Trophoblast cell (in vitro differentiated cells and primary cell): ENCODE results near the gene DOCK8.

ENCODE experiments used
- DNase-seq, 2 donors: peaks; one replicate each; pipeline ENCODE4 v3.0.0-alpha.2; 2016
- H2AFZ ChIP-seq: 2 replicates; pipeline ENCODE4 v1.6.1; 2013; ENCODE audit warnings: low read length, moderate library complexity, mild to moderate bottlenecking; ENCODE audit not compliant: insufficient read depth, poor library complexity
- H2AK5ac ChIP-seq: 2 replicates; pipeline ENCODE4 v1.6.1; 2013; ENCODE audit warnings: mild to moderate bottlenecking, low read length
- H2BK120ac ChIP-seq: 2 replicates; pipeline ENCODE4 v1.6.1; 2013; ENCODE audit warnings: low read length, mild to moderate bottlenecking, moderate library complexity; ENCODE audit not compliant: insufficient read depth, poor library complexity
- H2BK12ac ChIP-seq: 2 replicates; pipeline ENCODE4 v1.6.1; 2013; ENCODE audit warnings: mild to moderate bottlenecking, low read length, moderate library complexity
- H2BK5ac ChIP-seq: 2 replicates; pipeline ENCODE4 v1.6.1; 2013; ENCODE audit warnings: low read length, low read depth, moderate library complexity, mild to moderate bottlenecking; ENCODE audit not compliant: poor library complexity
- H3K14ac ChIP-seq: 2 replicates; pipeline ENCODE4 v1.6.1; 2013; ENCODE audit warnings: mild to moderate bottlenecking, low read length
- H3K18ac ChIP-seq: 2 replicates; pipeline ENCODE4 v1.6.1; 2013; ENCODE audit warnings: mild to moderate bottlenecking, low read length
- H3K23ac ChIP-seq: 2 replicates; pipeline ENCODE4 v1.6.1; 2013; ENCODE audit warnings: low read length
- H3K27ac ChIP-seq: 2 replicates; pipeline ENCODE4 v1.5.1; 2013; ENCODE audit warnings: low read depth, mild to moderate bottlenecking, inconsistent platforms, low read length, moderate library complexity
- H3K27me3 ChIP-seq: 2 replicates; pipeline ENCODE4 v1.6.1; 2013; ENCODE audit warnings: inconsistent platforms, mild to moderate bottlenecking, low read length, moderate library complexity; ENCODE audit not compliant: insufficient read depth
- H3K36me3 ChIP-seq, 2 experiments: 1 replicate in 1 of 2; 2 replicates in 1 of 2; pipeline ENCODE4 v1.6.1; 2013; ENCODE audit warnings: low read length in 2 of 2, mild to moderate bottlenecking in 2 of 2, moderate library complexity in 1 of 2; ENCODE audit not compliant: insufficient read depth in 2 of 2, control insufficient read depth in 1 of 2
- H3K4ac ChIP-seq: 2 replicates; pipeline ENCODE4 v1.6.1; 2013; ENCODE audit warnings: low read depth, mild to moderate bottlenecking, low read length, moderate library complexity
- H3K4me1 ChIP-seq, 2 experiments: 1 replicate in 1 of 2; 2 replicates in 1 of 2; pipeline ENCODE4 v1.6.1; 2013; ENCODE audit warnings: low read length in 2 of 2, mild to moderate bottlenecking in 2 of 2, moderate library complexity in 1 of 2; ENCODE audit not compliant: insufficient read depth in 2 of 2, control insufficient read depth in 1 of 2
- H3K4me2 ChIP-seq: 2 replicates; pipeline ENCODE4 v1.6.1; 2013; ENCODE audit warnings: inconsistent platforms, mild to moderate bottlenecking, low read length, moderate library complexity
- H3K4me3 ChIP-seq: 2 replicates; pipeline ENCODE4 v1.5.1; 2013; ENCODE audit warnings: mild to moderate bottlenecking, low read depth, low read length, inconsistent platforms
- H3K79me1 ChIP-seq: one replicate; pipeline ENCODE4 v1.6.1; 2013; ENCODE audit warnings: low read length
- H3K79me2 ChIP-seq: 2 replicates; pipeline ENCODE4 v1.6.1; 2013; ENCODE audit warnings: low read length, mild to moderate bottlenecking; ENCODE audit not compliant: control insufficient read depth, insufficient read depth, poor library complexity
- H3K9ac ChIP-seq: 2 replicates; pipeline ENCODE4 v1.6.1; 2013; ENCODE audit warnings: mild to moderate bottlenecking, low read length
- H3K9me3 ChIP-seq: 2 replicates; pipeline ENCODE4 v1.6.1; 2013; ENCODE audit warnings: low read depth, mild to moderate bottlenecking, control low read depth, inconsistent platforms, low read length; ENCODE audit not compliant: insufficient read depth
- H4K12ac ChIP-seq: 2 replicates; pipeline ENCODE4 v1.6.1; 2013; ENCODE audit warnings: low read depth, mild to moderate bottlenecking, low read length, moderate library complexity
- H4K8ac ChIP-seq: 2 replicates; pipeline ENCODE4 v1.6.1; 2013; ENCODE audit warnings: low read depth, mild to moderate bottlenecking, low read length, moderate library complexity
- H4K91ac ChIP-seq: one replicate; pipeline ENCODE4 v1.6.1; 2013; ENCODE audit warnings: low read depth, mild to moderate bottlenecking, low read length, moderate library complexity
- WGBS: extraction: QIAGEN DNeasy Blood & Tissue Kit; methylation state at CpG from one replicate; pipeline ENCODE4 v1.1.7; 2013; ENCODE audit warnings: missing lambda C conversion rate; ENCODE audit not compliant: insufficient read length, insufficient coverage; ENCODE audit errors: extremely low coverage; 5-methylcytosine and 5-hydroxymethylcytosine counted together

The DOCK8 gene

GRCh38 chr9:450561-450960 is 235.9 kb downstream of the DOCK8 start:
- no peak for DNase-seq
- Histone ChIP-seq H2BK5ac (no peak overlapping the region), H4K12ac (no peak overlapping the region), H3K79me1 (no peaks in the 10 kb centered on the region), H3K79me2 (no peaks in the 10 kb centered on the region), H4K8ac (no peak overlapping the region), H2BK12ac (no peak overlapping the region), H3K4me2 (no peak overlapping the region), H3K27me3 (no peaks in the 10 kb centered on the region), H3K4me1 (peaks cover 0 to 2% of the 10 kb centered on the region in 2 experiments), H2BK120ac (peak overlapping the region; percentile 38), H3K9ac (no peak overlapping the region), H4K91ac (no peak overlapping the region), H3K27ac (no peak overlapping the region), H3K36me3 (no peaks in the 10 kb centered on the region), H2AFZ (no peak overlapping the region), H3K4ac (no peak overlapping the region), H3K4me3 (no peak overlapping the region), H3K14ac (no peak overlapping the region), H2AK5ac (no peak overlapping the region), H3K23ac (no peak overlapping the region), H3K18ac (no peak overlapping the region), H3K9me3 (no peaks in the 10 kb centered on the region)
- no CpG with 5 or more reads among the region's 4 CpGs for WGBS

- no peaks in the 10 kb centered on the region for H3K79me1 ChIP-seq
- H3K27ac ChIP-seq: no peak overlapping the region
- no peak overlapping the region for H3K4me3 ChIP-seq
- H3K9ac ChIP-seq: no peak overlapping the region
- peaks cover 3% of the 10 kb centered on the region in 2 experiments for H3K4me1 ChIP-seq
- no peak overlapping the region for H3K23ac ChIP-seq
- H3K79me2 ChIP-seq: no peaks in the 10 kb centered on the region
- no peaks in the 10 kb centered on the region for H3K27me3 ChIP-seq
- H4K12ac ChIP-seq: no peak overlapping the region
- H2AFZ ChIP-seq: no peak overlapping the region
- H4K91ac ChIP-seq: no peak overlapping the region
- no peaks in the 10 kb centered on the region for H3K36me3 ChIP-seq
- H3K4ac ChIP-seq: no peak overlapping the region
- H2BK120ac ChIP-seq: no peak overlapping the region
- H3K18ac ChIP-seq: no peak overlapping the region
- no peak overlapping the region for H3K4me2 ChIP-seq
- no peak overlapping the region for H2AK5ac ChIP-seq
- H4K8ac ChIP-seq: no peak overlapping the region
- H2BK12ac ChIP-seq: no peak overlapping the region
- no peak overlapping the region for H3K14ac ChIP-seq
- no peak overlapping the region for H2BK5ac ChIP-seq
- no peaks in the 10 kb centered on the region for H3K9me3 ChIP-seq
- no CpG with 5 or more reads among the region's 3 CpGs for WGBS
- DNase-seq: no peak
These were observed 239.2 kb downstream of the DOCK8 start for GRCh38 chr9:453832-454231.

GRCh38 chr9:456365-456764 is 241.7 kb downstream of the DOCK8 start:
- Histone ChIP-seq H4K12ac (no peak overlapping the region), H3K4me1 (peaks cover 3 to 7% of the 10 kb centered on the region in 2 experiments), H4K91ac (no peak overlapping the region), H3K4ac (no peak overlapping the region), H4K8ac (no peak overlapping the region), H2AK5ac (no peak overlapping the region), H3K4me2 (peak overlapping the region; percentile 10), H2BK12ac (no peak overlapping the region), H3K27ac (no peak overlapping the region), H3K23ac (no peak overlapping the region), H3K4me3 (no peak overlapping the region), H3K14ac (no peak overlapping the region), H3K36me3 (no peaks in the 10 kb centered on the region), H2BK5ac (no peak overlapping the region), H2BK120ac (no peak overlapping the region), H2AFZ (no peak overlapping the region), H3K9ac (no peak overlapping the region), H3K27me3 (no peaks in the 10 kb centered on the region), H3K79me2 (no peaks in the 10 kb centered on the region), H3K79me1 (no peaks in the 10 kb centered on the region), H3K18ac (no peak overlapping the region), H3K9me3 (no peaks in the 10 kb centered on the region)
- no CpG with 5 or more reads among the region's 6 CpGs for WGBS
- peak; percentile 57 to 82 for DNase-seq

- no peak overlapping the region for H2BK120ac ChIP-seq
- H3K4ac ChIP-seq: no peak overlapping the region
- H3K4me1 ChIP-seq: peaks cover 3 to 7% of the 10 kb centered on the region in 2 experiments
- no peak overlapping the region for H3K14ac ChIP-seq
- H2AK5ac ChIP-seq: no peak overlapping the region
- DNase-seq: no peak
- no peak overlapping the region for H2BK12ac ChIP-seq
- WGBS: no CpG with 5 or more reads among the region's 6 CpGs
- H3K27me3 ChIP-seq: no peaks in the 10 kb centered on the region
- no peaks in the 10 kb centered on the region for H3K36me3 ChIP-seq
- no peak overlapping the region for H3K4me2 ChIP-seq
- no peaks in the 10 kb centered on the region for H3K79me2 ChIP-seq
- H3K9ac ChIP-seq: no peak overlapping the region
- H3K18ac ChIP-seq: no peak overlapping the region
- H3K27ac ChIP-seq: no peak overlapping the region
- no peak overlapping the region for H3K23ac ChIP-seq
- peaks cover 1% of the 10 kb centered on the region for H3K79me1 ChIP-seq
- H3K4me3 ChIP-seq: no peak overlapping the region
- no peak overlapping the region for H4K91ac ChIP-seq
- H4K12ac ChIP-seq: no peak overlapping the region
- H2BK5ac ChIP-seq: no peak overlapping the region
- H4K8ac ChIP-seq: no peak overlapping the region
- no peaks in the 10 kb centered on the region for H3K9me3 ChIP-seq
- H2AFZ ChIP-seq: no peak overlapping the region
These were observed 243.9 kb downstream of the DOCK8 start for GRCh38 chr9:458590-458989.
